Caki2 (cell line): ENCODE measurements around the gene GABRB3. TPM values are rescaled to one million over a fixed set of nuclear protein-coding genes. Genes with fewer than 3 reads are reported as not detected.

Source experiments
- DNase-seq: peaks from one replicate; pipeline ENCODE4 v3.0.0-alpha.2; 2015; ENCODE audit warnings: low read depth
- in situ Hi-C: cut with HindIII; loops from 2 replicates; pipeline ENCODE4 v1.10.0; 2016; ENCODE audit warnings: low sequenced_read_pairs, low pct_unique_long_range_greater_than_20kb, mixed read lengths
- total RNA-seq: library from RNA; depleted of rRNA; stranded (reverse); fragments of >200 nt; shearing (Covaris generic); gene quantifications from 2 replicates; pipeline ENCODE4 v1.2.3, GENCODE V29; 2014; ENCODE audit warnings: low replicate concordance; rRNA removed

Gene GABRB3
- total RNA-seq, 1 experiment from 2014 or later: 5.3 TPM

DNA sequence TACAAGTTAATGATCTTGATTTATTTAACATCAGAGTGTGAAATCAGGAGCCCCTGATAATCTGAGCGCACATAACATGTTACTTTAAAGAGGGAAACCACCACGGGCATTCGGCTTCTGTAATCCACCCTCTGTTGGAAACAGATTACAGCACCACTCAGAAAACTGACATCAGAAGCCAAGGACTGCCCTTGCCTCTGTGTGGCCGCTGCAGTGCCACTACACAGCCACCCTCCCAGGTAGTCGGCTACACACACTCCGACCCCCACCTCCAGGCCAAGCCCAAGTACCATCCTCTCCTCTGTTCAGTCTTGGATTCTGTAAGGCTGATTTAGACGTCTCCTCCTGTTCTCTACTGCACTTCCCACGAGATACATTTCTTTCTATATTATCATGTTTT lies 251.7 kb downstream of the GABRB3 start:
- DNase-seq: no peak
- in situ Hi-C loops: no loop called here

GRCh38 chr15:26518885-26519284 lies 254.0 kb downstream of the GABRB3 start:
- no peak for DNase-seq
- in situ Hi-C loops: no loop called here

DNA sequence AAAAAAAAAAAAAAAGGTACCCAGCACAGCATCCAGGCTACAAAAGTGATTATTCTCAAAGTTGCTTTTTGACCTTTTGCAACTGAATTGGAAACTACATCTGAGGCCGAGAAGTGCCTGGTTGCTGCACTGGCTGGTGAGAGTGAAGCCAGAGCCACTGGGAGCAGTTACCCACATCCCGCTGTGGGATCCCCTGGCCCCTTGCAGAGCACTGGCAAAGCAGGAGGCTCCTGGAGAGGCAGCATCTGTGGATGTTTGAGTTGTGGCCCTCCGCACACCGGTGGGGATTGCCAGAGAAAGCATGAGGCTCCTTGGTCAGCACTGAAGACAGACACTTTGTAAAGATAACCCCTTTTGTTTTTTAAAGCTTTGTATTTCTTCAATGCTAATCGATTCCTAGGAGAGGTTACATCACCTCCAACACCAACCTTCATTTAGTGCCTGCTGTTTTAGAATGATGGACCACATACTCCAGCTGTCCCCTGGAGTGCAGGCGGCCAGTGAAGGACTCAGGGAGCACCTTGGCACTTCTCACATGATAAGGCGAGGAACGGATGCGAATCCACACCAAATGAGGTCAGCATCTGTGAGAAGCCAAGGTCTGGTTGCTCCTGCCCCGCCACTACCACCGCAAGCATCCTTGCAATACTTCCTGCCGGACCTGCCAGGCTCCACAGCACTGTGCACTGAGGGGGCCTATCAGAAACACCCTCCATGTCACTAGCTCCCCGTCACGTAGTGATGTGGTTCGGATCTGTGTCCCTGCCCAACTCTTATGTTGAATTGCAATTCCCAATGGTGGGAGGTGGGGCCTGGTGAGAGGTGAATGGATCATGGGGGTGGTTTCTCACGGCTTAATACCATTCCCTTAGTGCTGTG lies 256.5 kb downstream of the GABRB3 start:
- in situ Hi-C loops: no loop called here

DNA sequence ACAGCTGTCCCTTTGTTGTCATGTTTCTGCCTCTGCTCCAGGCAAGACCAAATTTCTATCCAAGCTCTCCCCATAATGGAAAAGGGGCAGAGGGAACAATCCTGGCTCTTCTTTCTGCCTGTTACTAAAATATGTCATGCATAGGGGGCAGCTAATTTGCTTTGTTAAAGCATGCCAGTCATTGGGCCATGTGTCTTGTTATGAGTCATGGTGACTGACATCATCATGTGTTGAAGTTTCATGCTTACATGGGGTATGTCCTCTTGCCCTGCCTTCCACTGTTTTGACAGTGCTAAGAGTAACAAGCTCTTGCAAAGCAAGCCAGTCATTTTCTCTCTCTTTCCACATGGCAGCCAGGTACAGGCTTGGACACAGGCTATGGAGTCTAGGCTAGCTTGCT lies 268.9 kb downstream of the GABRB3 start:
- DNase-seq: no peak

More for the DNA sequence above, 256.5 kb downstream of the GABRB3 start:
- DNase-seq: no peak

More for the DNA sequence above, 268.9 kb downstream of the GABRB3 start:
- in situ Hi-C loops: no loop called here

Other genes starting within 250 kb of the GABRB3 start
- gene GABRA5, start 94.0 kb upstream of the GABRB3 start, total RNA-seq: 2.3 TPM in 2 replicates
- 0.10 TPM in 1 of 2 replicates, not detected in the other for gene GABRG3, start 198.1 kb upstream of the GABRB3 start, total RNA-seq